Stomach smooth muscle (tissue), 2 donors: Measurements from ENCODE around the gene GRSF1.
"Not testable (repeated sequence)": the region's sequence is repeated elsewhere in the genome, so short reads cannot be mapped to it uniquely, and the experiment has no call there.

ENCODE experiments used
- H3K27ac ChIP-seq: one replicate; pipeline ENCODE4 v1.7.0; 2013; ENCODE audit warnings: mild to moderate bottlenecking, low read length, inconsistent platforms
- H3K27me3 ChIP-seq, 2 donors: one replicate each; pipeline ENCODE4 v1.7.0; 2013; ENCODE audit warnings: low read length in 2 of 2; ENCODE audit not compliant: insufficient read depth in 2 of 2, control insufficient read depth in 1 of 2
- H3K36me3 ChIP-seq, 2 donors: one replicate each; pipeline ENCODE4 v1.7.0; 2013; ENCODE audit warnings: low read length in 2 of 2; ENCODE audit not compliant: control insufficient read depth in 2 of 2, insufficient read depth in 2 of 2
- H3K4me1 ChIP-seq: one replicate; pipeline ENCODE4 v1.7.0; 2013; ENCODE audit warnings: low read length; ENCODE audit not compliant: control insufficient read depth, insufficient read depth
- H3K4me3 ChIP-seq, 2 donors: one replicate each; pipeline ENCODE4 v1.7.0; 2013; ENCODE audit warnings: low read length in 2 of 2
- H3K9ac ChIP-seq, 2 donors: one replicate each; pipeline ENCODE4 v1.7.0; 2013; ENCODE audit warnings: low read length in 2 of 2, mild to moderate bottlenecking in 1 of 2
- H3K9me3 ChIP-seq, 2 donors: one replicate each; pipeline ENCODE4 v1.7.0; 2013; ENCODE audit warnings: low read length in 2 of 2; ENCODE audit not compliant: control insufficient read depth in 2 of 2
- donor health status: healthy.
- donor health status: Pancreatic carcinoma.

GRSF1 gene

GRCh38 chr4:70801265-70801809 lies 38.4 kb downstream of the GRSF1 start:
- H3K36me3 ChIP-seq = peaks cover 15 to 18% of the 10 kb centered on the region in 2 donors
- no peak overlapping the region for H3K27ac ChIP-seq
- H3K4me1 ChIP-seq = no peaks in the 10 kb centered on the region
- H3K4me3 ChIP-seq = no peak overlapping the region
- no peaks in the 10 kb centered on the region for H3K9me3 ChIP-seq
- no peak overlapping the region for H3K9ac ChIP-seq
- no peaks in the 10 kb centered on the region for H3K27me3 ChIP-seq

GRCh38 chr4:70793626-70794025 lies 46.1 kb downstream of the GRSF1 start:
- Histone ChIP-seq H3K9ac (no peak overlapping the region), H3K27ac (no peak overlapping the region), H3K27me3 (no peaks in the 10 kb centered on the region), H3K36me3 (peaks cover 30 to 45% of the 10 kb centered on the region in 2 donors), H3K4me1 (no peaks in the 10 kb centered on the region), H3K4me3 (no peak overlapping the region), H3K9me3 (no peaks in the 10 kb centered on the region)

GRCh38 chr4:70788733-70789132 lies 51.0 kb downstream of the GRSF1 start:
- Histone ChIP-seq H3K9ac (no peak overlapping the region), H3K27ac (no peak overlapping the region), H3K36me3 (peaks cover 15 to 31% of the 10 kb centered on the region in 2 donors), H3K27me3 (no peaks in the 10 kb centered on the region), H3K9me3 (no peaks in the 10 kb centered on the region), H3K4me1 (no peaks in the 10 kb centered on the region), H3K4me3 (no peak overlapping the region)

GRCh38 chr4:70787496-70787895 lies 52.2 kb downstream of the GRSF1 start:
- Histone ChIP-seq H3K4me3 (no peak overlapping the region), H3K27ac (no peak overlapping the region), H3K4me1 (no peaks in the 10 kb centered on the region), H3K36me3 (peaks cover 6 to 29% of the 10 kb centered on the region in 2 donors), H3K9ac (no peak overlapping the region), H3K9me3 (no peaks in the 10 kb centered on the region), H3K27me3 (no peaks in the 10 kb centered on the region)

GRCh38 chr4:70783096-70783495 lies 56.6 kb downstream of the GRSF1 start:
- Histone ChIP-seq H3K9ac (no peak overlapping the region), H3K27me3 (no peaks in the 10 kb centered on the region), H3K9me3 (no peaks in the 10 kb centered on the region), H3K4me3 (no peak overlapping the region), H3K27ac (no peak overlapping the region), H3K4me1 (no peaks in the 10 kb centered on the region), H3K36me3 (peaks cover 7 to 14% of the 10 kb centered on the region in 2 donors)

- H3K36me3 ChIP-seq = peaks cover 11 to 21% of the 10 kb centered on the region in 2 donors
- H3K4me1 ChIP-seq = no peaks in the 10 kb centered on the region
- H3K4me3 ChIP-seq = no peak overlapping the region
- no peak overlapping the region for H3K9ac ChIP-seq
- H3K9me3 ChIP-seq = no peaks in the 10 kb centered on the region
- no peaks in the 10 kb centered on the region for H3K27me3 ChIP-seq
- peak overlapping the region; percentile 20 for H3K27ac ChIP-seq
These were observed 60.7 kb downstream of the GRSF1 start for GRCh38 chr4:70778888-70779422.

GRCh38 chr4:70772929-70773555 lies 66.6 kb downstream of the GRSF1 start:
- Histone ChIP-seq H3K27ac (no peak overlapping the region), H3K36me3 (peaks cover 23 to 24% of the 10 kb centered on the region in 2 donors), H3K4me3 (no peak overlapping the region), H3K4me1 (no peaks in the 10 kb centered on the region), H3K27me3 (no peaks in the 10 kb centered on the region), H3K9ac (no peak overlapping the region), H3K9me3 (no peaks in the 10 kb centered on the region)

- not testable (repeated sequence) for H3K27me3 ChIP-seq, H3K4me1 ChIP-seq, H3K9me3 ChIP-seq, H3K27ac ChIP-seq, H3K4me3 ChIP-seq, H3K9ac ChIP-seq
- H3K36me3 ChIP-seq = peaks cover 20 to 26% of the 10 kb centered on the region in 2 donors
These were observed 70.3 kb downstream of the GRSF1 start for GRCh38 chr4:70769396-70769795.

- H3K4me1 ChIP-seq = no peaks in the 10 kb centered on the region
- no peaks in the 10 kb centered on the region for H3K9me3 ChIP-seq
- H3K36me3 ChIP-seq = peaks cover 24 to 33% of the 10 kb centered on the region in 2 donors
These were observed 71.3 kb downstream of the GRSF1 start for GRCh38 chr4:70768301-70768948.

More at GRCh38 chr4:70768301-70768948, 71.3 kb downstream of the GRSF1 start:
- Histone ChIP-seq H3K4me3 (no peak overlapping the region), H3K9ac (no peak overlapping the region), H3K27ac (no peak overlapping the region), H3K27me3 (no peaks in the 10 kb centered on the region)
